Measurements from ENCODE around the gene GABRR2. TPM values are rescaled to one million over a fixed set of nuclear protein-coding genes. Genes with fewer than 3 reads are reported as not detected.

The GABRR2 gene
- total and polyA plus RNA-seq, 10 of the 15 experiments (the other 5 are each of a cell fraction or from before 2014, with no cell fraction given) = 0.16 to 0.72 (median 0.32) TPM; not detected in 2

GRCh38 chr6:89298680-89299465, 16.2 kb downstream of the GABRR2 start:
- peak; percentile 84 for FAIRE-seq
- ChIA-PET SMC1A (ENCODE audit: uncharacterized antibody, unreplicated experiment) (interaction anchor here (0.9 to 4.7 kb wide), 9 partner anchors 12 to 73 kb away, joined by 3 to 71 read pairs (median 8); no protein-coding TSS in a partner anchor), RAD21 (ENCODE audit: unreplicated experiment) (interaction anchor here (0.7 to 4.4 kb wide), 9 partner anchors 10 to 219 kb away, joined by 3 to 53 read pairs (median 9); partner anchors contain the start of genes PNRC1 and UBE2J1), POLR2A (interaction anchor here (0.7 to 3.8 kb wide), 8 partner anchors 12 to 218 kb away, joined by 3 to 45 read pairs (median 4); partner anchors contain the start of gene PNRC1), CTCF (interaction anchor here (0.9 to 4.4 kb wide), 12 partner anchors 10 to 134 kb away, joined by 3 to 32 read pairs (median 12); partner anchors contain the start of gene UBE2J1)
- no peak overlapping the region for H2AFZ ChIP-seq (ENCODE audit: control insufficient read depth, low read depth, low read length)
- no peak overlapping the region for H3K4me3 ChIP-seq
- H3K79me2 ChIP-seq (ENCODE audit: control insufficient read depth, insufficient read depth, low read length) = no peaks in the 10 kb centered on the region
- no peaks in the 10 kb centered on the region for H3K36me3 ChIP-seq (ENCODE audit: control insufficient read depth in 2 of 2, insufficient read depth in 2 of 2, low read length in 1 of 2)
- peak; percentile 92 for ATAC-seq
- WGBS (ENCODE audit: insufficient coverage, insufficient replicate concordance, low lambda C conversion rate, missing lambda C conversion rate) = 15% methylated on average over 4 of the region's 4 CpGs
- no peaks in the 10 kb centered on the region for H4K20me1 ChIP-seq (ENCODE audit: control insufficient read depth, insufficient read depth)
- peak overlapping the region; percentile 94 for H3K27ac ChIP-seq (ENCODE audit: control insufficient read depth, insufficient read depth)
- DNase-seq (ENCODE audit: low read depth, low spot score) = peak; percentile 52
- no peaks in the 10 kb centered on the region for H3K27me3 ChIP-seq (replicated peaks in 1 of 2; ENCODE audit: control insufficient read depth in 2 of 2, insufficient read depth in 2 of 2, low read length in 1 of 2)
- H3K4me1 ChIP-seq (ENCODE audit: control insufficient read depth, insufficient read depth, low read length) = peaks cover 27% of the 10 kb centered on the region
- BruUV-seq (replicated peaks) = no TSS peak
- peak overlapping the region; percentile 50 for H3K9ac ChIP-seq (ENCODE audit: control insufficient read depth, insufficient read depth, low read length)
- peak overlapping the region; percentile 91 for H3K4me2 ChIP-seq (ENCODE audit: control insufficient read depth, insufficient read depth)
- intact Hi-C loops (cut with micrococcal nuclease; ENCODE audit: unreplicated experiment) (loop anchor here (2.0 kb wide), 1 partner anchor 52 kb away; no protein-coding TSS in a partner anchor), in situ Hi-C loops (cut with MboI) (no loop called here)
- no peaks in the 10 kb centered on the region for H3K9me3 ChIP-seq (replicated peaks; ENCODE audit: control insufficient read depth, insufficient read depth, low read length)
- TF ChIP-seq NFIC (IDR thresholded peaks at IDR 0.05; ENCODE audit: low read depth, low read length) (no peak), POLR2AphosphoS2 (IDR thresholded peaks at IDR 0.05; ENCODE audit: low read depth, low read length) (no peak), RUNX3 (IDR thresholded peaks at IDR 0.05; ENCODE audit: low read length) (peak; percentile 82), TARDBP (IDR thresholded peaks at IDR 0.05; ENCODE audit: borderline replicate concordance) (no peak), CREM (IDR thresholded peaks at IDR 0.05; ENCODE audit: low read depth) (peak; percentile 64; the same call in 1 of the 2 replicates), BCL11A (IDR thresholded peaks at IDR 0.05; ENCODE audit: low read depth, low read length) (peak; percentile 32; the same call in 1 of the 2 replicates), ZBED1 (IDR thresholded peaks at IDR 0.05; ENCODE audit: borderline replicate concordance) (no peak), NRF1 (conservative IDR thresholded peaks at IDR 0.05; ENCODE audit: low read depth, low read length) (no peak), ZNF207 (IDR thresholded peaks at IDR 0.05; ENCODE audit: borderline replicate concordance) (no peak), MLLT1 (IDR thresholded peaks at IDR 0.05) (no peak), KLF5 (IDR thresholded peaks at IDR 0.05; ENCODE audit: partially characterized antibody) (no peak), TCF7 (IDR thresholded peaks at IDR 0.05; ENCODE audit: borderline replicate concordance) (peak; percentile 91), STAT1 (conservative IDR thresholded peaks at IDR 0.05) (no peak), KDM1A (IDR thresholded peaks at IDR 0.05; ENCODE audit: borderline replicate concordance) (no peak), IKZF1 (conservative IDR thresholded peaks at IDR 0.05) (peak; percentile 73), EED (IDR thresholded peaks at IDR 0.05; ENCODE audit: low read depth) (peak; percentile 81), CBX3 (IDR thresholded peaks at IDR 0.05; ENCODE audit: borderline replicate concordance, low read depth) (no peak), MXI1 (IDR thresholded peaks at IDR 0.05; ENCODE audit: low read depth, low read length) (peak; percentile 20; the same call in 1 of the 2 replicates), SMC3 (IDR thresholded peaks at IDR 0.05; ENCODE audit: borderline replicate concordance, low read length) (no peak), ASH2L (IDR thresholded peaks at IDR 0.05; ENCODE audit: borderline replicate concordance, low read depth) (0 out of 2 replicates have a peak, but pooled peaks have one; percentile 57)
- TF ChIP-seq, protein P1, sequence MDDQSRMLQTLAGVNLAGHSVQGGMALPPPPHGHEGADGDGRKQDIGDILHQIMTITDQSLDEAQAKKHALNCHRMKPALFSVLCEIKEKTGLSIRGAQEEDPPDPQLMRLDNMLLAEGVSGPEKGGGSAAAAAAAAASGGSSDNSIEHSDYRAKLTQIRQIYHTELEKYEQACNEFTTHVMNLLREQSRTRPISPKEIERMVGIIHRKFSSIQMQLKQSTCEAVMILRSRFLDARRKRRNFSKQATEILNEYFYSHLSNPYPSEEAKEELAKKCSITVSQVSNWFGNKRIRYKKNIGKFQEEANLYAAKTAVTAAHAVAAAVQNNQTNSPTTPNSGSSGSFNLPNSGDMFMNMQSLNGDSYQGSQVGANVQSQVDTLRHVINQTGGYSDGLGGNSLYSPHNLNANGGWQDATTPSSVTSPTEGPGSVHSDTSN (IDR thresholded peaks at IDR 0.05; ENCODE audit: insufficient replicate concordance, low read depth, low read length) = no peak
